H1 (cell line): Measurements from ENCODE around the gene GTF2IRD1. TPM values are rescaled to one million over a fixed set of nuclear protein-coding genes. Genes with fewer than 3 reads are reported as not detected.

ENCODE experiments used
- HDAC6 ChIP-seq: IDR thresholded peaks from one replicate; pipeline ENCODE4 v1.7.1; 2012; ENCODE audit warnings: low read depth, mild to moderate bottlenecking, inconsistent platforms, low read length, moderate library complexity
- JUND ChIP-seq: IDR thresholded peaks from 2 replicates; pipeline ENCODE4 v1.6.1; 2011; ENCODE audit warnings: mild to moderate bottlenecking, improper control_type of control experiment, low read length
- KDM4A ChIP-seq: IDR thresholded peaks from one replicate; pipeline ENCODE4 v1.7.1; 2012; ENCODE audit warnings: low read depth, mild to moderate bottlenecking, moderate library complexity, low read length, inconsistent platforms; ENCODE audit not compliant: severe bottlenecking
- SAP30 ChIP-seq: fragments of 300-600 bp; sonication (generic); IDR thresholded peaks from 2 replicates; pipeline ENCODE4 v1.7.1; 2012; ENCODE audit warnings: low read length, moderate library complexity, mild to moderate bottlenecking, inconsistent platforms; ENCODE audit not compliant: insufficient read depth, insufficient replicate concordance
- polyA plus RNA-seq, 7 experiments: library from polyadenylated mRNA; depleted of rRNA in 3 of 7; stranded (reverse) in 5 of 7; unstranded in 2 of 7; fragments of >200 nt in 5 of 7; fragments of 200-250 nt in 2 of 7; gene quantifications; 1 replicate in 5 of 7; 2 replicates in 1 of 7; 4 replicates in 1 of 7; pipeline versions ENCODE4 v1.2.1 to v1.2.3, GENCODE V29; 2011 to 2013; ENCODE audit warnings: missing spikeins in 2 of 7, mixed read lengths in 2 of 7
- total RNA-seq: library from RNA; stranded (reverse); fragmentation: NEBNext Ultra II Directional; extraction: Animal tissue kit (Norgen Biotek cat#: 25700); gene quantifications from 2 replicates; pipeline ENCODE4 v1.2.1, GENCODE V29; 2021

Gene GTF2IRD1
- total and polyA plus RNA-seq, 2 of the 8 experiments (the other 6 are each of a cell fraction or from before 2014, with no cell fraction given), result 27.4 to 45.4 TPM

- TF ChIP-seq JUND, result no peak
- TF ChIP-seq KDM4A, result no peak
- no peak for TF ChIP-seq HDAC6
- TF ChIP-seq SAP30, result no peak
Measured at GRCh38 chr7:74582447-74583039, 128.8 kb downstream of the GTF2IRD1 start (continued).
